Measurements from ENCODE around the gene TAF1C.
A peak's percentile ranks its signal among the peaks of the same experiment; 100 is the strongest.

TAF1C gene

GRCh38 chr16:84183911-84184591, 2.8 kb downstream of the TAF1C start:
- no peak for DNase-seq (ENCODE audit: low read depth)
- TF ChIP-seq CTCF (conservative IDR thresholded peaks at IDR 0.05; ENCODE audit: control insufficient read depth, insufficient read depth, low read depth, low read length), result peak; percentile 37
- no peak overlapping the region for H3K4me3 ChIP-seq (ENCODE audit: control insufficient read depth, low read depth, low read length)

- no peak for DNase-seq (ENCODE audit: low read depth)
- no peak for TF ChIP-seq CTCF (conservative IDR thresholded peaks at IDR 0.05; ENCODE audit: control insufficient read depth, insufficient read depth, low read depth, low read length)
Measured at GRCh38 chr16:84183572-84183875, 3.3 kb downstream of the TAF1C start.

GRCh38 chr16:84182680-84183571, 3.9 kb downstream of the TAF1C start:
- no peak for DNase-seq (ENCODE audit: low read depth)
- TF ChIP-seq CTCF (conservative IDR thresholded peaks at IDR 0.05; ENCODE audit: control insufficient read depth, insufficient read depth, low read depth, low read length), result no peak
- no peak overlapping the region for H3K4me3 ChIP-seq (ENCODE audit: control insufficient read depth, low read depth, low read length)

More at GRCh38 chr16:84183572-84183875, 3.3 kb downstream of the TAF1C start:
- no peak overlapping the region for H3K4me3 ChIP-seq (ENCODE audit: control insufficient read depth, low read depth, low read length)

- no peak for TF ChIP-seq CTCF (conservative IDR thresholded peaks at IDR 0.05; ENCODE audit: control insufficient read depth, insufficient read depth, low read depth, low read length)
- no peak overlapping the region for H3K4me3 ChIP-seq (ENCODE audit: control insufficient read depth, low read depth, low read length)
- DNase-seq (ENCODE audit: low read depth), result no peak
Measured at GRCh38 chr16:84182104-84182503, 4.8 kb downstream of the TAF1C start.

- no peak for TF ChIP-seq CTCF (conservative IDR thresholded peaks at IDR 0.05; ENCODE audit: control insufficient read depth, insufficient read depth, low read depth, low read length)
- H3K4me3 ChIP-seq (ENCODE audit: control insufficient read depth, low read depth, low read length), result no peak overlapping the region
- no peak for DNase-seq (ENCODE audit: low read depth)
Measured at GRCh38 chr16:84181144-84181915, 5.5 kb downstream of the TAF1C start.

GRCh38 chr16:84180519-84181140, 6.2 kb downstream of the TAF1C start:
- no peak overlapping the region for H3K4me3 ChIP-seq (ENCODE audit: control insufficient read depth, low read depth, low read length)
- no peak for TF ChIP-seq CTCF (conservative IDR thresholded peaks at IDR 0.05; ENCODE audit: control insufficient read depth, insufficient read depth, low read depth, low read length)
- DNase-seq (ENCODE audit: low read depth), result no peak
